ENCODE measurements around the gene UBXN7.

DNA sequence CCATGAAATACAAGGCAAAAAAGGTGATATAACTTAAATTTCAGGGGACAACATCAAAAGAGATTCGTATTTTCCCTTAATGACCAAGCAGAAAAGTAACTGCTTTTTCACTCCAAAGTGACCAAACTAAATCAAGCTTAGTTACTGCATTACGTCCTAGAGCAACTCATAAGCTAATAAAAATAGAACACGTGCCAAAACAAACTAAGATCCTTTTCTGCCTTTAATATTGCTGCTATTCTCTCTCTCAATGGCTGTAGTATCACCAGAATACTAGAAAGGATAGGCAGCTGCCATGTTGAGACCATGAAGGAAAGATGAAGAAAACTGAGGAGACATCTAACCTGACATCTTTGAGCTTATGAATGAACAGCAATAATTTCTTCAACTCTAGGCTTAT is 43.3 kb downstream of the UBXN7 start:
- TF ChIP-seq, protein P1, sequence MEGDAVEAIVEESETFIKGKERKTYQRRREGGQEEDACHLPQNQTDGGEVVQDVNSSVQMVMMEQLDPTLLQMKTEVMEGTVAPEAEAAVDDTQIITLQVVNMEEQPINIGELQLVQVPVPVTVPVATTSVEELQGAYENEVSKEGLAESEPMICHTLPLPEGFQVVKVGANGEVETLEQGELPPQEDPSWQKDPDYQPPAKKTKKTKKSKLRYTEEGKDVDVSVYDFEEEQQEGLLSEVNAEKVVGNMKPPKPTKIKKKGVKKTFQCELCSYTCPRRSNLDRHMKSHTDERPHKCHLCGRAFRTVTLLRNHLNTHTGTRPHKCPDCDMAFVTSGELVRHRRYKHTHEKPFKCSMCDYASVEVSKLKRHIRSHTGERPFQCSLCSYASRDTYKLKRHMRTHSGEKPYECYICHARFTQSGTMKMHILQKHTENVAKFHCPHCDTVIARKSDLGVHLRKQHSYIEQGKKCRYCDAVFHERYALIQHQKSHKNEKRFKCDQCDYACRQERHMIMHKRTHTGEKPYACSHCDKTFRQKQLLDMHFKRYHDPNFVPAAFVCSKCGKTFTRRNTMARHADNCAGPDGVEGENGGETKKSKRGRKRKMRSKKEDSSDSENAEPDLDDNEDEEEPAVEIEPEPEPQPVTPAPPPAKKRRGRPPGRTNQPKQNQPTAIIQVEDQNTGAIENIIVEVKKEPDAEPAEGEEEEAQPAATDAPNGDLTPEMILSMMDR (IDR thresholded peaks at IDR 0.05; ENCODE audit: insufficient read depth, low read length, poor library complexity, severe bottlenecking): no peak
- TF ChIP-seq EZH2phosphoT487 (conservative IDR thresholded peaks at IDR 0.05; ENCODE audit: low read length): no peak
